ENCODE data around the gene SMARCD3.

The SMARCD3 gene

DNA sequence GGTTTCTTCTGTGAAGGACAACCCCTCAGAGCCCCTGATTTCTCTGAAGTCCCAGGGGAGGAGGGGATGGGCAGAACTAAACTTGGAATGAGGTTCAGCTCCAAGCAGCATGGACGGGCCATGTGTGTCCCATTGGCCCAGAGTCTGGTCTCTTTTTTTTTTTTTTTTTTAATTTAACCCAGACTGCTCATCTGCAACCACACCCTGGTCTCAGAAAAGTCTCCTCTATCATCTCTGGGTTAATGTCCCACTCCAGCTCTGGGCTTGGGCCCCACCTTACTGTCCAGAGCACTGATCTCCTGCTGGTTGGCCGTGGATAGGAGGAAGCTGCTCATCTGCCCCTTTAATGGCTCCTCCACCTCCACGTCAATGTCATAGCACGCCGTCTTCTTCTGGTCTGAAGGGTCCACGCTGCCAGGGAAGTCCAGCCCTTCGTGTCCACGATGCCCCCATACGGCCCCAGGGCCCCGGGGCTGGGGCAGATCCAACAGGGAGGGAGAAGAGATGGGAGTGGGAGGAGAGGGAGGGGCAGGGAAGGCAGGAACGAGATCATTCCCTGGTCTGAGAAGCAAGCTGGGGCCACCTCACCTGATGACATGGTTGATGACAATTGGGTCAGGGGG is 8.5 kb downstream of the SMARCD3 start:
- H3K9ac ChIP-seq (ENCODE audit: insufficient read length, low read depth): no peak overlapping the region
- H3K4me1 ChIP-seq (ENCODE audit: insufficient read depth, insufficient read length): peaks cover 7% of the 10 kb centered on the region
- peaks cover 6% of the 10 kb centered on the region for H3K27me3 ChIP-seq (ENCODE audit: insufficient read depth, insufficient read length)
- H3K4me3 ChIP-seq (ENCODE audit: insufficient read length, low read depth): no peak overlapping the region
- TF ChIP-seq YY1 (IDR thresholded peaks at IDR 0.05; ENCODE audit: insufficient read depth, insufficient read length) (no peak), SUZ12 (IDR thresholded peaks at IDR 0.05; ENCODE audit: extremely low read depth, insufficient read depth, insufficient read length) (no peak), ZNF274 (IDR thresholded peaks at IDR 0.05; ENCODE audit: low read depth, low read length) (no peak)
- H3K36me3 ChIP-seq (ENCODE audit: insufficient read depth, insufficient read length, low read length): peaks cover 53% of the 10 kb centered on the region
- H3K9me3 ChIP-seq (ENCODE audit: insufficient read depth, low read length): no peaks in the 10 kb centered on the region
- DNase-seq (ENCODE audit: low read depth, low spot score): no peak

DNA sequence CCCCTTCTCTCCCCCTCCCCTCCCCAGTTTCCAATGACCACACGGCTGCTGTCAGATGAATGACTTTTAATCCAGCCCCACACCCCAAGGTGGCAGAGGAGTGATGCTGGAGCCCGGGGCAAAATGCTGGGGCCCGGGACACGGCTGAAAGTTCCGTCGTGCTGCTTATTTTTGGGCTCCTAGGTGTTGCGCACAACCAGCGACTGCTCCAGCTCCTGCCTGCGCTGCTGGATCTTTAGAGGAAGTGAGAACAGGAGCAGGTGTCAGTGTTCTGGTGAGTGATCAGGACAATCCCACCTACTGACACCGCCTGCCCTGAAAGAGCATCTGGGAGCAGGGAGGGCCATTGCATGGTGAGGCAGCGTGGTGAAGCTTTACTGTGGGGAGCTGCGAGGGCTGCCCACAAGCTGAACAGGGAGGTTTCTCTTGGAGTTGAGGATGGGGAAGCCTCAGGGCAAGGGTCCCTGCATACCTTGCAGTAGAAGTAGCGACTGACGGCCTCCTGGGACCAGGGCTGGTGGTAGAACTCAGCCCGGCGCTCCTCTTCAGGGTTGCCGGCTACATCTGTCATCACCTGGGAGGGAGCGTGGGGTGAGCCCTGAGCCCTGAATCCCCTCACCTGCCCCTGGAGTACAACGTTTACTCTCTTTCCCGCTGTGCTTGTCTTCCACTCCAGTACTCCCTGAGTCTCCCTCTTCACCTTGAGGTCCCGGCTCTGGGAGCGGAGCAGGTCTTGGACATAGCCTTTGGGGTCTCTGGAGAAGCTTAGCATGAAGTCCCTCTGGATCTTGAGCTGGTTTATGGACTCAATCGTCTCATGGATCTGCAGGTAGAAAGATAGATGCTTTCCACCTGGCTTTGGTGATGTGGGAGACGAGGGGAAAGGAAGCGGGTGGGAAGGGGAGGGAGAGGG is 9.3 kb downstream of the SMARCD3 start:
- Histone ChIP-seq H3K4me1 (ENCODE audit: insufficient read depth, insufficient read length) (peaks cover 3% of the 10 kb centered on the region), H3K27me3 (ENCODE audit: insufficient read depth, insufficient read length) (no peaks in the 10 kb centered on the region), H3K9me3 (ENCODE audit: insufficient read depth, low read length) (no peaks in the 10 kb centered on the region), H3K4me3 (ENCODE audit: insufficient read length, low read depth) (no peak overlapping the region), H3K9ac (ENCODE audit: insufficient read length, low read depth) (no peak overlapping the region), H3K36me3 (ENCODE audit: insufficient read depth, insufficient read length, low read length) (peaks cover 61% of the 10 kb centered on the region)
- no peak for DNase-seq (ENCODE audit: low read depth, low spot score)
- TF ChIP-seq SUZ12 (IDR thresholded peaks at IDR 0.05; ENCODE audit: extremely low read depth, insufficient read depth, insufficient read length) (no peak), ZNF274 (IDR thresholded peaks at IDR 0.05; ENCODE audit: low read depth, low read length) (no peak), YY1 (IDR thresholded peaks at IDR 0.05; ENCODE audit: insufficient read depth, insufficient read length) (no peak)

DNA sequence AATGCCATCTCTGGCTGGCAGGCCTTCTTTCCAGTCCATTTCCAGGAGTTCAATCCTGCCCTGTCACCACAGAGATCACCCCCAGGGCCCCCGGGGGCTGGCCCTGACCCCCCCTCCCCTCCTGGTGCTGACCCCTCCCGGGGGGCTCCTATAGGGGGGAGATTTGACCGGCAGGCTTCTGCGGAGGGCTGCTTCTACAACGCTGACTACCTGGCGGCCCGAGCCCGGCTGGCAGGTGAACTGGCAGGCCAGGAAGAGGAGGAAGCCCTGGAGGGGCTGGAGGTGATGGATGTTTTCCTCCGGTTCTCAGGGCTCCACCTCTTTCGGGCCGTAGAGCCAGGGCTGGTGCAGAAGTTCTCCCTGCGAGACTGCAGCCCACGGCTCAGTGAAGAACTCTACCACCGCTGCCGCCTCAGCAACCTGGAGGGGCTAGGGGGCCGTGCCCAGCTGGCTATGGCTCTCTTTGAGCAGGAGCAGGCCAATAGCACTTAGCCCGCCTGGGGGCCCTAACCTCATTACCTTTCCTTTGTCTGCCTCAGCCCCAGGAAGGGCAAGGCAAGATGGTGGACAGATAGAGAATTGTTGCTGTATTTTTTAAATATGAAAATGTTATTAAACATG is 10.2 kb downstream of the SMARCD3 start:
- no peaks in the 10 kb centered on the region for H3K27me3 ChIP-seq (ENCODE audit: insufficient read depth, insufficient read length)
- no peak overlapping the region for H3K4me3 ChIP-seq (ENCODE audit: insufficient read length, low read depth)
- DNase-seq (ENCODE audit: low read depth, low spot score): no peak
- H3K9ac ChIP-seq (ENCODE audit: insufficient read length, low read depth): no peak overlapping the region
- no peaks in the 10 kb centered on the region for H3K4me1 ChIP-seq (ENCODE audit: insufficient read depth, insufficient read length)
- TF ChIP-seq YY1 (IDR thresholded peaks at IDR 0.05; ENCODE audit: insufficient read depth, insufficient read length): no peak
- TF ChIP-seq ZNF274 (IDR thresholded peaks at IDR 0.05; ENCODE audit: low read depth, low read length): no peak
- no peak for TF ChIP-seq SUZ12 (IDR thresholded peaks at IDR 0.05; ENCODE audit: extremely low read depth, insufficient read depth, insufficient read length)
- no peaks in the 10 kb centered on the region for H3K9me3 ChIP-seq (ENCODE audit: insufficient read depth, low read length)
- H3K36me3 ChIP-seq (ENCODE audit: insufficient read depth, insufficient read length, low read length): peaks cover 67% of the 10 kb centered on the region

DNA sequence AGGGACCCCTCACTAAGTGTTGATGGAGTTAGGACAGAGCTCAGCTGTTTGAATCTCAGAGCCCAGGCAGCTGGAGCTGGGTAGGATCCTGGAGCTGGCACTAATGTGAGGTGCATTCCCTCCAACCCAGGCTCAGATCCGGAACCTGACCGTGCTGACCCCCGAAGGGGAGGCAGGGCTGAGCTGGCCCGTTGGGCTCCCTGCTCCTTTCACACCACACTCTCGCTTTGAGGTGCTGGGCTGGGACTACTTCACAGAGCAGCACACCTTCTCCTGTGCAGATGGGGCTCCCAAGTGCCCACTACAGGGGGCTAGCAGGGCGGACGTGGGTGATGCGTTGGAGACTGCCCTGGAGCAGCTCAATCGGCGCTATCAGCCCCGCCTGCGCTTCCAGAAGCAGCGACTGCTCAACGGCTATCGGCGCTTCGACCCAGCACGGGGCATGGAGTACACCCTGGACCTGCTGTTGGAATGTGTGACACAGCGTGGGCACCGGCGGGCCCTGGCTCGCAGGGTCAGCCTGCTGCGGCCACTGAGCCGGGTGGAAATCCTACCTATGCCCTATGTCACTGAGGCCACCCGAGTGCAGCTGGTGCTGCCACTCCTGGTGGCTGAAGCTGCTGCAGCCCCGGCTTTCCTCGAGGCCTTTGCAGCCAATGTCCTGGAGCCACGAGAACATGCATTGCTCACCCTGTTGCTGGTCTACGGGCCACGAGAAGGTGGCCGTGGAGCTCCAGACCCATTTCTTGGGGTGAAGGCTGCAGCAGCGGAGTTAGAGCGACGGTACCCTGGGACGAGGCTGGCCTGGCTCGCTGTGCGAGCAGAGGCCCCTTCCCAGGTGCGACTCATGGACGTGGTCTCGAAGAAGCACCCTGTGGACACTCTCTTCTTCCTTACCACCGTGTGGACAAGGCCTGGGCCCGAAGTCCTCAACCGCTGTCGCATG is 11.0 kb downstream of the SMARCD3 start:
- H3K9me3 ChIP-seq (ENCODE audit: insufficient read depth, low read length): no peaks in the 10 kb centered on the region
- DNase-seq (ENCODE audit: low read depth, low spot score): no peak
- no peaks in the 10 kb centered on the region for H3K4me1 ChIP-seq (ENCODE audit: insufficient read depth, insufficient read length)
- peaks cover 67% of the 10 kb centered on the region for H3K36me3 ChIP-seq (ENCODE audit: insufficient read depth, insufficient read length, low read length)
- no peaks in the 10 kb centered on the region for H3K27me3 ChIP-seq (ENCODE audit: insufficient read depth, insufficient read length)
- H3K9ac ChIP-seq (ENCODE audit: insufficient read length, low read depth): no peak overlapping the region
- H3K4me3 ChIP-seq (ENCODE audit: insufficient read length, low read depth): no peak overlapping the region
- no peak for TF ChIP-seq SUZ12 (IDR thresholded peaks at IDR 0.05; ENCODE audit: extremely low read depth, insufficient read depth, insufficient read length)
- TF ChIP-seq ZNF274 (IDR thresholded peaks at IDR 0.05; ENCODE audit: low read depth, low read length): no peak
- no peak for TF ChIP-seq YY1 (IDR thresholded peaks at IDR 0.05; ENCODE audit: insufficient read depth, insufficient read length)

DNA sequence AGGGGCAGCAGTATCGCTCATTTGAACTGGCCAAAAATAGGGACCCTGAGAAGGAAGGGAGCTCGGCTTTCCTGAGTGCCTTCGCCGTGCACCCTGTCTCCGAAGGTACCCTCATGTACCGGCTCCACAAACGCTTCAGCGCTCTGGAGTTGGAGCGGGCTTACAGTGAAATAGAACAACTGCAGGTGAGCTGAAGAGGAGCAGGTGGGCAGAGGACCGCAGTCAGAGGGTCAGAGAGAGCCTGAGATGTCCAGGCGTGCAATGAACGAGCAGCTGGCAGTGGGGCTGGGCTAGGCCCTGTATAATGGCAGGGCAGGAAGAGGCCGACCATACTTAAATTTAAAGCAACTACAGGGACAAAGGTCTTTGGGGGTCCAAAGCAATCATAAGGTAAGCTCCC is 12.1 kb downstream of the SMARCD3 start:
- H3K36me3 ChIP-seq (ENCODE audit: insufficient read depth, insufficient read length, low read length): peaks cover 67% of the 10 kb centered on the region
- no peak for DNase-seq (ENCODE audit: low read depth, low spot score)

DNA sequence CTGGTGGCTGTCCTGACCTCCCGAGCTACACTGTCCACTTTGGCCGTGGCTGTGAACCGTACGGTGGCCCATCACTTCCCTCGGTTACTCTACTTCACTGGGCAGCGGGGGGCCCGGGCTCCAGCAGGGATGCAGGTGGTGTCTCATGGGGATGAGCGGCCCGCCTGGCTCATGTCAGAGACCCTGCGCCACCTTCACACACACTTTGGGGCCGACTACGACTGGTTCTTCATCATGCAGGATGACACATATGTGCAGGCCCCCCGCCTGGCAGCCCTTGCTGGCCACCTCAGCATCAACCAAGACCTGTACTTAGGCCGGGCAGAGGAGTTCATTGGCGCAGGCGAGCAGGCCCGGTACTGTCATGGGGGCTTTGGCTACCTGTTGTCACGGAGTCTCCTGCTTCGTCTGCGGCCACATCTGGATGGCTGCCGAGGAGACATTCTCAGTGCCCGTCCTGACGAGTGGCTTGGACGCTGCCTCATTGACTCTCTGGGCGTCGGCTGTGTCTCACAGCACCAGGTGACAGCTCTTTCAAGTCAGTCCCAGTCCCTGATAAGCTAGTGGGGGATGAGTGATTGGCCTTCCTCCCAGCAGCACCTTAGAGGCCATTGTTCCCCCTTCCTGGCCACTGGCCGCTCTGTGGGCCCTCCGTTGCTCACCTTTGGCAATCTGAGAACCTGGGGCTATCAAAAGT is 13.3 kb downstream of the SMARCD3 start:
- no peak for TF ChIP-seq SUZ12 (IDR thresholded peaks at IDR 0.05; ENCODE audit: extremely low read depth, insufficient read depth, insufficient read length)
- TF ChIP-seq YY1 (IDR thresholded peaks at IDR 0.05; ENCODE audit: insufficient read depth, insufficient read length): no peak
- no peak for TF ChIP-seq ZNF274 (IDR thresholded peaks at IDR 0.05; ENCODE audit: low read depth, low read length)
- H3K4me3 ChIP-seq (ENCODE audit: insufficient read length, low read depth): no peak overlapping the region
- H3K9ac ChIP-seq (ENCODE audit: insufficient read length, low read depth): no peak overlapping the region
- H3K36me3 ChIP-seq (ENCODE audit: insufficient read depth, insufficient read length, low read length): peaks cover 62% of the 10 kb centered on the region
- H3K4me1 ChIP-seq (ENCODE audit: insufficient read depth, insufficient read length): no peaks in the 10 kb centered on the region
- no peak for DNase-seq (ENCODE audit: low read depth, low spot score)
- H3K27me3 ChIP-seq (ENCODE audit: insufficient read depth, insufficient read length): no peaks in the 10 kb centered on the region
- no peaks in the 10 kb centered on the region for H3K9me3 ChIP-seq (ENCODE audit: insufficient read depth, low read length)

More for the DNA sequence above, 12.1 kb downstream of the SMARCD3 start:
- H3K9me3 ChIP-seq (ENCODE audit: insufficient read depth, low read length): no peaks in the 10 kb centered on the region
- no peaks in the 10 kb centered on the region for H3K4me1 ChIP-seq (ENCODE audit: insufficient read depth, insufficient read length)
- no peaks in the 10 kb centered on the region for H3K27me3 ChIP-seq (ENCODE audit: insufficient read depth, insufficient read length)
- no peak overlapping the region for H3K4me3 ChIP-seq (ENCODE audit: insufficient read length, low read depth)
- H3K9ac ChIP-seq (ENCODE audit: insufficient read length, low read depth): no peak overlapping the region
- TF ChIP-seq ZNF274 (IDR thresholded peaks at IDR 0.05; ENCODE audit: low read depth, low read length) (no peak), YY1 (IDR thresholded peaks at IDR 0.05; ENCODE audit: insufficient read depth, insufficient read length) (no peak), SUZ12 (IDR thresholded peaks at IDR 0.05; ENCODE audit: extremely low read depth, insufficient read depth, insufficient read length) (no peak)
